Testis (tissue), 3 donors: Measurements from ENCODE around the gene PDYN. TPM values are rescaled to one million over a fixed set of nuclear protein-coding genes. Genes with fewer than 3 reads are reported as not detected.

ENCODE experiments used
- DNase-seq: peaks from one replicate; pipeline ENCODE4 v3.0.0-alpha.2; 2019
- H3K27ac ChIP-seq, 2 donors: fragments of 200-600 bp; sonication (generic); one replicate each; pipeline ENCODE4 v1.5.1; 2019
- H3K27me3 ChIP-seq: fragments of 200-600 bp; sonication (generic); one replicate; pipeline ENCODE4 v1.5.1; 2019
- H3K36me3 ChIP-seq: fragments of 200-600 bp; sonication (generic); one replicate; pipeline ENCODE4 v1.5.1; 2017; ENCODE audit warnings: low read depth; ENCODE audit errors: missing control alignments
- H3K4me1 ChIP-seq: fragments of 200-600 bp; sonication (generic); one replicate; pipeline ENCODE4 v1.5.1; 2019
- H3K4me3 ChIP-seq, 2 donors: fragments of 200-600 bp; sonication (generic); one replicate each; pipeline ENCODE4 v1.5.1; 2017 to 2019
- H3K9me3 ChIP-seq: fragments of 200-600 bp; sonication (generic); one replicate; pipeline ENCODE4 v1.5.1; 2017
- POLR2A ChIP-seq: fragments of 450-650 bp; IDR thresholded peaks from one replicate; pipeline ENCODE4 v1.6.1; 2017; ENCODE audit warnings: antibody characterized with exemption, mild to moderate bottlenecking, moderate library complexity
- WGBS, 2 donors: methylation state at CpG; one replicate each; pipeline ENCODE4 v1.1.5; 2018; 5-methylcytosine and 5-hydroxymethylcytosine counted together
- intact Hi-C: fragments of 100-400 bp; cut with DNase I; formaldehyde crosslinking; loops from one replicate; pipeline ENCODE4 v1.15.1; 2023; ENCODE audit warnings: low total_unique reads
- polyA plus RNA-seq: library from polyadenylated mRNA; stranded (reverse); fragments of 350-450 nt; fragmentation: Illumina TruSeq; extraction: RNeasy Lipid Tissue Mini Kit (QIAGEN cat#74804); gene quantifications from one replicate; pipeline ENCODE4 v1.2.3, GENCODE V29; 2014; ENCODE audit warnings: low read depth, low replicate concordance; ENCODE audit not compliant: insufficient read depth
- total RNA-seq, 2 donors: library from RNA; depleted of rRNA; stranded (reverse); fragments of >200 nt; gene quantifications; one replicate each; pipeline ENCODE4 v1.2.3, GENCODE V29; 2016
- TF ChIP-seq, protein P1 (sequence below), 3 experiments: fragments of 450-650 bp in 2 of 3; fragments of 200-600 bp in 1 of 3; sonication (generic) in 1 of 3; IDR thresholded peaks; one replicate each; pipeline ENCODE4 v1.5.1; 2016 to 2019; ENCODE audit warnings: antibody characterized with exemption in 3 of 3, mild to moderate bottlenecking in 2 of 3, moderate library complexity in 1 of 3

Gene PDYN
- total and polyA plus RNA-seq, 3 donors from 2014 or later, result 1.6 to 5.2 (median 4.2) TPM

- DNase-seq, result no peak
- WGBS, 2 donors, result 80 to 82% methylated on average over 3 to 4 of the region's 4 CpGs
- Histone ChIP-seq H3K4me3 (no peak overlapping the region), H3K27ac (no peak overlapping the region), H3K9me3 (no peaks in the 10 kb centered on the region), H3K4me1 (peaks cover 5% of the 10 kb centered on the region), H3K36me3 (no peaks in the 10 kb centered on the region), H3K27me3 (no peaks in the 10 kb centered on the region)
- TF ChIP-seq, protein P1, sequence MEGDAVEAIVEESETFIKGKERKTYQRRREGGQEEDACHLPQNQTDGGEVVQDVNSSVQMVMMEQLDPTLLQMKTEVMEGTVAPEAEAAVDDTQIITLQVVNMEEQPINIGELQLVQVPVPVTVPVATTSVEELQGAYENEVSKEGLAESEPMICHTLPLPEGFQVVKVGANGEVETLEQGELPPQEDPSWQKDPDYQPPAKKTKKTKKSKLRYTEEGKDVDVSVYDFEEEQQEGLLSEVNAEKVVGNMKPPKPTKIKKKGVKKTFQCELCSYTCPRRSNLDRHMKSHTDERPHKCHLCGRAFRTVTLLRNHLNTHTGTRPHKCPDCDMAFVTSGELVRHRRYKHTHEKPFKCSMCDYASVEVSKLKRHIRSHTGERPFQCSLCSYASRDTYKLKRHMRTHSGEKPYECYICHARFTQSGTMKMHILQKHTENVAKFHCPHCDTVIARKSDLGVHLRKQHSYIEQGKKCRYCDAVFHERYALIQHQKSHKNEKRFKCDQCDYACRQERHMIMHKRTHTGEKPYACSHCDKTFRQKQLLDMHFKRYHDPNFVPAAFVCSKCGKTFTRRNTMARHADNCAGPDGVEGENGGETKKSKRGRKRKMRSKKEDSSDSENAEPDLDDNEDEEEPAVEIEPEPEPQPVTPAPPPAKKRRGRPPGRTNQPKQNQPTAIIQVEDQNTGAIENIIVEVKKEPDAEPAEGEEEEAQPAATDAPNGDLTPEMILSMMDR (IDR thresholded peaks at IDR 0.05), result no peak
- TF ChIP-seq POLR2A, result no peak
- intact Hi-C loops, result loop anchor here (5.0 kb wide), 1 partner anchor 198 kb away; no protein-coding TSS in a partner anchor
Observed at GRCh38 chr20:1968964-1969363, 24.9 kb downstream of the PDYN start.

DNA sequence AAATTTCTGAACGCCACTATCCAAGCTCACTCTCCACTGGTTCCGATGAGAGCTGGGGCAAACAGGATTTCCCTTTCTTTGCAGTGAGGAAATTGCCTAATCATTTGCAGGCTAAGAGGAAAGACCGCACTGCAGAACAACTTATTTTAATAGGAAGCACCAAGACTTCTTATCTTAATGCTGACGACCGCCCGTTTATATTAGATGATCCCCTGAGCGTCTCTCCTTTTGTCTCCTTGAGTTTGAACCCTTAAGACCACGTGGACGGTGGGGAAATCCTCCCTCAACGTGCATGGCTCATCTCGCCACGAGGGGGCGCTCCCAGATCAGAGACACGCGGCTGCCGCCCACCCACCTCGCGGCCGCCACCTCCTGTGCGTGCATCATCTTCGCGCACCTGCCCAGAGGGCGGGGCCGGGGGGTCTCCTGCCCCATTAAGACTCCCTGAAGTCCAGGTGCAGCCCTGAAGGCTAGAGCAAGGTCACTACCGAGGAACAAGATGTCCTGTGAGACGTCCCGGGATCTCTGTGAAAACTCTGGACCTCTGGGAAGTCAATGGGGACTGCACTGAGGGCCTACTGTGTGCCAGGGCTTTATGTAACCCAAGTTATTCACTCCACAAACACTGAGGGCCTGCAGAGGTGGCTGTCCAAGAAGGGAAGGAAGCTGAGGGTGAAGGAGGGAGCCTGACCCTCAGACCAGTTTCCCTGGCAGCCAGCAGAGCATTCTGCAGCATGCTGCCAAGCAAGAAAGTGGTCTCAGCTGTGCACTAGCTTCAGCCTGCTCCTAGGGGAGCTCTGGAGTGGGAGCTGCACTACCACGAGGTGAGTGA is 28.1 kb downstream of the PDYN start:
- H3K36me3 ChIP-seq, result no peaks in the 10 kb centered on the region
- DNase-seq, result peak; percentile 90
- H3K27ac ChIP-seq, result no peak overlapping the region
- no peak overlapping the region for H3K4me3 ChIP-seq
- intact Hi-C loops, result loop anchor here (5.0 kb wide), 1 partner anchor 202 kb away; no protein-coding TSS in a partner anchor
- no peaks in the 10 kb centered on the region for H3K9me3 ChIP-seq
- WGBS, 2 donors, result 3% methylated on average over 28 of the region's 28 CpGs
- H3K27me3 ChIP-seq, result no peaks in the 10 kb centered on the region
- TF ChIP-seq, protein P1 (IDR thresholded peaks at IDR 0.05), result peak; percentile 82 to 96 (median 91)
- no peak for TF ChIP-seq POLR2A
- peaks cover 5% of the 10 kb centered on the region for H3K4me1 ChIP-seq

DNA sequence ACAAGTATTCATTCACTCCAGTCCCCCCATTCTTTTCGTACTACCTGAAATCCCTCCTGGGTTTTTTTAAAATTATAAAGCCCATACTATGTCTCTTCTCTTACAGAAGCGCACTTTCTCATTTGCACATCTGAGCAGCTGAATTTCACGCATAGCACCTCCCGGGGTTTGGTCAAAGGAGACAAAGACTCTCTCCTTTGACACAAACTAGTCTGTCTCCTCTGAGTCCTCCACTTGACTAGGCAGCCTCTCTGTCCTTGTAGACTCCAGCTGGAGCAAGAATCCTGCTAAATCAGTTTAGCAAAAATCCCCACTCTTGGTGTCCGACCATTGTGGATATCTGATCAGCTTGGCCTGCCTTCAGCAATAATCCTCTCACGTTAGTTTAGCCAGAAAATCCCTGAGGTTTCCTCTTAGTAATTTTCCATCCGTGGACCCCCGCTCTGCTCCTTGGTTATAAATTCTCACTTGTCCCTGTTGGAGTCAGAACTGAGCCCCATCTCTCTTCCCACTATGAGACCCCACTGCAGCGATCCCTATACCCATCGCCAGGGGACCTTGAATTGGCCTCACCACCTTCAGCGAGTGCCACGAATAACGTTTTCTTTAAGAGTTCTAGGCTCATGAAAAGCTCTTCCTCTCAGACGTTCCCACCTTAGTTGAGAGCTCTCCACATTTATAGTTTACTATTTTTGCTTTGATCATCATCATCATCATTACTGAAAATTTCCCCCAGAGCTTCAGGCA is 29.0 kb downstream of the PDYN start:
- Histone ChIP-seq H3K4me3 (no peak overlapping the region), H3K27ac (no peak overlapping the region), H3K4me1 (peaks cover 5% of the 10 kb centered on the region), H3K9me3 (no peaks in the 10 kb centered on the region), H3K36me3 (no peaks in the 10 kb centered on the region), H3K27me3 (no peaks in the 10 kb centered on the region)
- no peak for DNase-seq
- WGBS, 2 donors, result 50 to 56% methylated on average over 14 of the region's 14 CpGs
- TF ChIP-seq, protein P1 (IDR thresholded peaks at IDR 0.05), result no peak
- TF ChIP-seq POLR2A, result no peak
- intact Hi-C loops, result loop anchor here (5.0 kb wide), 1 partner anchor 202 kb away; no protein-coding TSS in a partner anchor

DNA sequence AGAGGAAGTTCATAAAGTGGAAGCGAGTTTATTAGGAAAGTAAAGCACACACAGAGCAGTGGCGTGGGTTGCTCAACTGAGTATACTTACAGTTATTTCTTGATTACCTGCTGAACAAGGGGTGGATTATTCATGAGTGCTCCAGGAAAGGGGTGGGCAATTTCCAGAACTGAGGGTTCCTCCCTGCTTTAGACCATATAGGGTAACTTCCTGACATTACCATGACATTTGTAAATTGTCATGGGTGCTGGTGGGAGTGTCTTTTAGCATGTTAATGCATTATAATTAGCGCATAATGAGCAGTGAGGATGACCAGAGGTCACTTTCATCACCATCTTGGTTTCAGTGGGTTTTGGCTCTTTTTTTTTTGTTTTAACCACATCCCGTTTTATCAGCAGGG is 29.8 kb downstream of the PDYN start:
- H3K9me3 ChIP-seq, result no peaks in the 10 kb centered on the region
- DNase-seq, result no peak
- 75 to 76% methylated on average over 4 of the region's 4 CpGs for WGBS, 2 donors
- H3K4me3 ChIP-seq, result no peak overlapping the region
- H3K36me3 ChIP-seq, result no peaks in the 10 kb centered on the region
- no peak overlapping the region for H3K27ac ChIP-seq
- intact Hi-C loops, result no loop called here
- H3K4me1 ChIP-seq, result peaks cover 5% of the 10 kb centered on the region
- H3K27me3 ChIP-seq, result no peaks in the 10 kb centered on the region
- TF ChIP-seq POLR2A, result no peak
- TF ChIP-seq, protein P1 (IDR thresholded peaks at IDR 0.05), result no peak
